ENCODE results near the gene TTC34. TPM values are rescaled to one million over a fixed set of nuclear protein-coding genes. Genes with fewer than 3 reads are reported as not detected.

The TTC34 gene
- polyA plus RNA-seq, 1 of the 3 experiments (the other 2 are of a cell fraction): 0.16 TPM

DNA sequence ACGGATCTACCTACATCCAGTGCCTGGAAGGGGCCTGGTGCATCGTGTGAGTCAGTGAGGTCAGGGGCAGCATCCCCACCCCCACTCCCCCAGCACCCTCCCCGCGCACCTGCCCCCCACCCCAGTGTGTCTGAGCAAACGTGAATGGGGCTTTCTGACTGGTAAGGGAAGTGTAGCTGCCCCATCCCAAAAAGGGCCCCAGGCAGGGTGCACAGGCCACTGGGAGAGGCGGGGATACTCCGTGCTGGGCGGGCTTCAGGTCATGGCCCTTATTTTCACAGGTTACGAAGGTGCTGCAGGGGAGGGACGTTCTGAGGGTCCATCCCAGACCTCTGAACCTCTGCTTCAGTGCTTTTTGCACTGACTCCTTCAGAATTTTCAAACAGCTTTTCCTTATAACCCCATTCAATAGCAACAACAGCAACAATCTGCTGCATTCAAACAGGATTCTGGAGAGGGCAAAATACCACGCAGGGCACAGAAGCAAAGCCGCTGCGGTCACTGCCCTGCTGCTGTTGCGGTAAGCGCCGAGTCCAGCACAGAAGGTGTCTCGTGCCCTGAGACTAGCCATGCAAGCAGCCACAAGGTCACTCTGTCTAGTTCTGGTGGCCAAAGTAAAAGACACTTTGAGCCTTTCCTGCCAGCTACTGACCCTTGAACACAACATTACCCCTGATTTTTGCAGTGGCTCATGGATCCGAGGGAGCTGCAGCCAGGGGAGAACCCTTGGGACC lies 10.3 kb downstream of the TTC34 start:
- Histone ChIP-seq H3K9me2 (no peaks in the 10 kb centered on the region), H3K36me3 (replicated peaks in 1 of 2; ENCODE audit: control insufficient read depth in 1 of 2, insufficient read depth in 2 of 2, low read length in 1 of 2) (no peaks in the 10 kb centered on the region), H4K20me1 (ENCODE audit: insufficient read depth) (no peaks in the 10 kb centered on the region), H3K27ac (ENCODE audit: low read depth in 2 of 2, low read length in 1 of 2) (no peak overlapping the region), H3K9ac (no peak overlapping the region), H3F3A (replicated peaks; ENCODE audit: insufficient read depth) (no peaks in the 10 kb centered on the region), H3K27me3 (ENCODE audit: insufficient read depth) (no peaks in the 10 kb centered on the region), H2AFZ (ENCODE audit: low read depth) (no peak overlapping the region), H3K4me1 (ENCODE audit: control insufficient read depth in 1 of 2, insufficient read depth in 2 of 2, low read depth in 1 of 2, low read length in 1 of 2) (no peaks in the 10 kb centered on the region), H3K4me2 (no peak overlapping the region), H3K9me3 (no peaks in the 10 kb centered on the region), H3K4me3 (ENCODE audit: low read depth in 2 of 2, low read length in 1 of 2) (no peak overlapping the region), H3K79me2 (ENCODE audit: insufficient read depth) (no peaks in the 10 kb centered on the region)
- TF ChIP-seq RXRA (IDR thresholded peaks at IDR 0.05; ENCODE audit: borderline replicate concordance, low read depth) (no peak), MEF2A (IDR thresholded peaks at IDR 0.05; ENCODE audit: borderline replicate concordance, low read depth) (no peak), SIN3A (IDR thresholded peaks at IDR 0.05; ENCODE audit: borderline replicate concordance, low read depth, low read length) (no peak)
- ChIA-PET POLR2A (no interaction called here), CTCF (interaction anchor here (1.5 to 2.0 kb wide), 2 partner anchors 10 to 376 kb away, joined by 4 to 5 read pairs; no protein-coding TSS in a partner anchor)
- no peak for DNase-seq
- WGBS (ENCODE audit: low lambda C conversion rate): 3% methylated on average over 11 of the region's 18 CpGs

DNA sequence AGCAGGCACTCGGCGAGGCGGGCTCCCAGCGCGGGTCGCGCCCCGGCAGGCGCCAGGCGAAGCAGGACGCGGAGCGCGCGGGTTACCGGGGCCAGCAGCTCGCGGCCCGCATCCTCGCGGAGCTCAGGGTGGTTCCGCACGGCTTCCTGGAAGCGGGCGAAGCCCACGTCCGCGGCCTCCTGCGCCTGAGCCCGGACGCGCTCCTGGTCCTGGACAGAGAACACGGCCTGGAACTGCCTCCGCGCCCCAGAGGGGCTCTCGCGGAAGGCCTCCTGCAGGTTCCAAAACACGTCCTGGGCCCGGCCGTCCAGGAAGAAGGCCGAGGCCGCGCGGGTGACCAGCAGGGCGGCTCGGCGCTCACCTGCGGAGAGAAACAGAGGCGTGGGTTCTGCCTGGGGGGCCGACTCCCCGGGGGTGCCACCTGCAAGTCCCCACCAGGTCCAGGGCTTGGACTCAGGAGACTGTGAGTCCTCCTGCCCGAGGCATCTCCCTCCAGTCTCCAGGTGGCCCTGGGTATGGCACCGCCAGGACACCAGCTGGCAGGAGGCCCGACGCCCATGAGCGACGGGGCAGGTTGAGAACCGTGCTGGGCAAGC lies 11.4 kb downstream of the TTC34 start:
- Histone ChIP-seq H3K9me3 (no peaks in the 10 kb centered on the region), H3K9me2 (no peaks in the 10 kb centered on the region), H3K4me3 (ENCODE audit: low read depth in 2 of 2, low read length in 1 of 2) (no peak overlapping the region), H3K79me2 (ENCODE audit: insufficient read depth) (no peaks in the 10 kb centered on the region), H3K27ac (ENCODE audit: low read depth in 2 of 2, low read length in 1 of 2) (no peak overlapping the region), H3K4me2 (no peak overlapping the region), H3K4me1 (ENCODE audit: control insufficient read depth in 1 of 2, insufficient read depth in 2 of 2, low read depth in 1 of 2, low read length in 1 of 2) (no peaks in the 10 kb centered on the region), H3K9ac (no peak overlapping the region), H3K27me3 (ENCODE audit: insufficient read depth) (no peaks in the 10 kb centered on the region), H2AFZ (ENCODE audit: low read depth) (no peak overlapping the region), H3K36me3 (replicated peaks in 1 of 2; ENCODE audit: control insufficient read depth in 1 of 2, insufficient read depth in 2 of 2, low read length in 1 of 2) (no peaks in the 10 kb centered on the region), H4K20me1 (ENCODE audit: insufficient read depth) (no peaks in the 10 kb centered on the region), H3F3A (replicated peaks; ENCODE audit: insufficient read depth) (no peaks in the 10 kb centered on the region)
- POLR2A ChIA-PET: no interaction called here
- no peak for DNase-seq
- WGBS (ENCODE audit: low lambda C conversion rate): 8% methylated on average over 8 of the region's 58 CpGs
- TF ChIP-seq JUND (IDR thresholded peaks at IDR 0.05) (no peak), RXRA (IDR thresholded peaks at IDR 0.05; ENCODE audit: borderline replicate concordance, low read depth) (no peak), POLR2AphosphoS5 (IDR thresholded peaks at IDR 0.05; ENCODE audit: low read depth, low read length) (no peak), EP300 (IDR thresholded peaks at IDR 0.05; ENCODE audit: borderline replicate concordance in 1 of 2, low read depth in 1 of 2, low read length in 1 of 2) (no peak)
- TF ChIP-seq, protein P1, sequence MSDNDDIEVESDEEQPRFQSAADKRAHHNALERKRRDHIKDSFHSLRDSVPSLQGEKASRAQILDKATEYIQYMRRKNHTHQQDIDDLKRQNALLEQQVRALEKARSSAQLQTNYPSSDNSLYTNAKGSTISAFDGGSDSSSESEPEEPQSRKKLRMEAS (IDR thresholded peaks at IDR 0.05; ENCODE audit: low read depth): no peak
- CTCF ChIA-PET: no interaction called here

DNA sequence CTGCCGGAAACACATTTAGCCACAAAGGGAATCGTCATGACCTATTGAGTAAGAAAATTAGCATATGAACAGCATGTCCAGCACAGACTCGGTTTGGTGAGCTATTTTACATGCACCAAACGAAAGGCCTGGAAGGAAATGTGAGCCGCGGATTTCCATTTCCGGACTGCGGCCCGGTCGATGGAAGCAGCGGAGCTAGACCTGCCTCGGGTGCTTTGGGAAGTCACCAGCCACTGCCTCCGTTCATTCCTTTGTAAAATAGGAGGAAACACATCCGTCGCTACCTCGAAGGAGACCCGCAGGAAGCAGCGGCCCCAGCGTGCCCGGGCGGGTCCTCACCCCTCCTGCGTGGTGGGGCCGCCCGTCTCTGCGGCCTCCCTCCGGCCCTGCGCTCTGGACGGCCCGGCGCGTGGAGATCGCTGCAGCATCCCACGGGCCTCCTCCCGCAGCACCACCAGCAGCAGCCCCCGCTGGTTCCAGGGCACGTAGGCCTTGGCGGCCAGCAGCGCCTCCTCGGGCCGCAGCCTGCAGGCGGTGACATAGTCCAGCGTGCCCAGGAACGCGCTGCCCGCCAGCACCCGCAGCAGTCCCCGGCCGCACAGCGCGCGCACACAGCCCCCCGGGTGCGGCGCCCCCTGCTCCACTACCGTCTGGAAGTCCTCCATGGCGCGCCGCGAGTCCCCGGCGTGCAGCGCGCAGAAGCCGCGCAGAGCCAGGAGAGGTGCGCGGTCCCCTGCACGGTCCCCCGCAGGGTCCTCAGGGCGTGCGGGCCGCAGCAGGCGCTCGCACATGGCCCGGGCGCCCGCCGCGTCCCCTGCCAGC lies 12.1 kb downstream of the TTC34 start:
- H3K4me1 ChIP-seq (ENCODE audit: control insufficient read depth in 1 of 2, insufficient read depth in 2 of 2, low read depth in 1 of 2, low read length in 1 of 2): no peaks in the 10 kb centered on the region
- WGBS (ENCODE audit: low lambda C conversion rate): 38% methylated on average over 22 of the region's 79 CpGs
- H3K9me3 ChIP-seq: no peaks in the 10 kb centered on the region
- H3K4me3 ChIP-seq (ENCODE audit: low read depth in 2 of 2, low read length in 1 of 2): no peak overlapping the region
- DNase-seq: no peak
- H3K36me3 ChIP-seq (replicated peaks in 1 of 2; ENCODE audit: control insufficient read depth in 1 of 2, insufficient read depth in 2 of 2, low read length in 1 of 2): no peaks in the 10 kb centered on the region
- CTCF ChIA-PET: no interaction called here
- H3K9ac ChIP-seq: no peak overlapping the region
- no peak overlapping the region for H2AFZ ChIP-seq (ENCODE audit: low read depth)
- no peak overlapping the region for H3K4me2 ChIP-seq
- H4K20me1 ChIP-seq (ENCODE audit: insufficient read depth): no peaks in the 10 kb centered on the region
- H3F3A ChIP-seq (replicated peaks; ENCODE audit: insufficient read depth): no peaks in the 10 kb centered on the region
- no peaks in the 10 kb centered on the region for H3K27me3 ChIP-seq (ENCODE audit: insufficient read depth)
- POLR2A ChIA-PET: no interaction called here
- H3K27ac ChIP-seq (ENCODE audit: low read depth in 2 of 2, low read length in 1 of 2): no peak overlapping the region
- H3K79me2 ChIP-seq (ENCODE audit: insufficient read depth): no peaks in the 10 kb centered on the region
- no peaks in the 10 kb centered on the region for H3K9me2 ChIP-seq
- TF ChIP-seq YY1 (IDR thresholded peaks at IDR 0.05; ENCODE audit: low read depth): no peak
- TF ChIP-seq CHD2 (IDR thresholded peaks at IDR 0.05; ENCODE audit: low read length, partially characterized antibody): no peak
- TF ChIP-seq TAF1 (IDR thresholded peaks at IDR 0.05; ENCODE audit: borderline replicate concordance, low read depth, low read length): no peak
- no peak for TF ChIP-seq GATA2 (CRISPR knock-in tag; IDR thresholded peaks at IDR 0.05)
- TF ChIP-seq EP300 (IDR thresholded peaks at IDR 0.05; ENCODE audit: borderline replicate concordance in 1 of 2, low read depth in 1 of 2, low read length in 1 of 2): no peak
- TF ChIP-seq, protein P2, sequence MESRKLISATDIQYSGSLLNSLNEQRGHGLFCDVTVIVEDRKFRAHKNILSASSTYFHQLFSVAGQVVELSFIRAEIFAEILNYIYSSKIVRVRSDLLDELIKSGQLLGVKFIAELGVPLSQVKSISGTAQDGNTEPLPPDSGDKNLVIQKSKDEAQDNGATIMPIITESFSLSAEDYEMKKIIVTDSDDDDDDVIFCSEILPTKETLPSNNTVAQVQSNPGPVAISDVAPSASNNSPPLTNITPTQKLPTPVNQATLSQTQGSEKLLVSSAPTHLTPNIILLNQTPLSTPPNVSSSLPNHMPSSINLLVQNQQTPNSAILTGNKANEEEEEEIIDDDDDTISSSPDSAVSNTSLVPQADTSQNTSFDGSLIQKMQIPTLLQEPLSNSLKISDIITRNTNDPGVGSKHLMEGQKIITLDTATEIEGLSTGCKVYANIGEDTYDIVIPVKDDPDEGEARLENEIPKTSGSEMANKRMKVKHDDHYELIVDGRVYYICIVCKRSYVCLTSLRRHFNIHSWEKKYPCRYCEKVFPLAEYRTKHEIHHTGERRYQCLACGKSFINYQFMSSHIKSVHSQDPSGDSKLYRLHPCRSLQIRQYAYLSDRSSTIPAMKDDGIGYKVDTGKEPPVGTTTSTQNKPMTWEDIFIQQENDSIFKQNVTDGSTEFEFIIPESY (IDR thresholded peaks at IDR 0.05; ENCODE audit: borderline replicate concordance, low read depth): no peak
- TF ChIP-seq RAD21 (IDR thresholded peaks at IDR 0.05; ENCODE audit: low read length): no peak
- no peak for TF ChIP-seq EZH2phosphoT487 (IDR thresholded peaks at IDR 0.05; ENCODE audit: borderline replicate concordance, low read depth)
- TF ChIP-seq, protein P3, sequence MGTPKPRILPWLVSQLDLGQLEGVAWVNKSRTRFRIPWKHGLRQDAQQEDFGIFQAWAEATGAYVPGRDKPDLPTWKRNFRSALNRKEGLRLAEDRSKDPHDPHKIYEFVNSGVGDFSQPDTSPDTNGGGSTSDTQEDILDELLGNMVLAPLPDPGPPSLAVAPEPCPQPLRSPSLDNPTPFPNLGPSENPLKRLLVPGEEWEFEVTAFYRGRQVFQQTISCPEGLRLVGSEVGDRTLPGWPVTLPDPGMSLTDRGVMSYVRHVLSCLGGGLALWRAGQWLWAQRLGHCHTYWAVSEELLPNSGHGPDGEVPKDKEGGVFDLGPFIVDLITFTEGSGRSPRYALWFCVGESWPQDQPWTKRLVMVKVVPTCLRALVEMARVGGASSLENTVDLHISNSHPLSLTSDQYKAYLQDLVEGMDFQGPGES (IDR thresholded peaks at IDR 0.05; ENCODE audit: low read depth, low read length): no peak
- TF ChIP-seq, protein P1 (IDR thresholded peaks at IDR 0.05; ENCODE audit: low read depth): no peak
